Measurements from ENCODE around the gene OLFM1.
"Not testable (repeated sequence)": the region's sequence is repeated elsewhere in the genome, so short reads cannot be mapped to it uniquely, and the experiment has no call there.

The OLFM1 gene

GRCh38 chr9:135107581-135108235, 20.2 kb downstream of the OLFM1 start:
- no peak for DNase-seq (ENCODE audit: low read depth)

GRCh38 chr9:135108831-135109510, 21.5 kb downstream of the OLFM1 start:
- no peak for DNase-seq (ENCODE audit: low read depth)

GRCh38 chr9:135109650-135110049, 22.2 kb downstream of the OLFM1 start:
- no peak for DNase-seq (ENCODE audit: low read depth)

- DNase-seq (ENCODE audit: low read depth) = no peak
These were observed 22.9 kb downstream of the OLFM1 start for GRCh38 chr9:135110416-135110815.

- DNase-seq (ENCODE audit: low read depth) = not testable (repeated sequence)
These were observed 24.1 kb downstream of the OLFM1 start for GRCh38 chr9:135111600-135111999.

- DNase-seq (ENCODE audit: low read depth) = no peak
These were observed 28.9 kb downstream of the OLFM1 start for GRCh38 chr9:135116371-135116770.

GRCh38 chr9:135116881-135117280, 29.4 kb downstream of the OLFM1 start:
- DNase-seq (ENCODE audit: low read depth) = no peak

GRCh38 chr9:135117281-135117680, 29.8 kb downstream of the OLFM1 start:
- DNase-seq (ENCODE audit: low read depth) = no peak

GRCh38 chr9:135119496-135120064, 32.1 kb downstream of the OLFM1 start:
- no peak for DNase-seq (ENCODE audit: low read depth)

GRCh38 chr9:135120249-135120648, 32.8 kb downstream of the OLFM1 start:
- no peak for DNase-seq (ENCODE audit: low read depth)

- DNase-seq (ENCODE audit: low read depth) = no peak
These were observed 34.8 kb downstream of the OLFM1 start for GRCh38 chr9:135122316-135122715.

- no peak for DNase-seq (ENCODE audit: low read depth)
These were observed 35.8 kb downstream of the OLFM1 start for GRCh38 chr9:135123126-135123772.

- DNase-seq (ENCODE audit: low read depth) = no peak
These were observed 36.3 kb downstream of the OLFM1 start for GRCh38 chr9:135123773-135124134.

GRCh38 chr9:135126451-135127187, 39.2 kb downstream of the OLFM1 start:
- DNase-seq (ENCODE audit: low read depth) = peak; percentile 18

GRCh38 chr9:135127718-135128670, 40.5 kb downstream of the OLFM1 start:
- DNase-seq (ENCODE audit: low read depth) = no peak

- no peak for DNase-seq (ENCODE audit: low read depth)
These were observed 41.7 kb downstream of the OLFM1 start for GRCh38 chr9:135129137-135129695.

GRCh38 chr9:135130207-135130976, 42.9 kb downstream of the OLFM1 start:
- DNase-seq (ENCODE audit: low read depth) = no peak

GRCh38 chr9:135131488-135131887, 44.0 kb downstream of the OLFM1 start:
- no peak for DNase-seq (ENCODE audit: low read depth)

- DNase-seq (ENCODE audit: low read depth) = no peak
These were observed 44.5 kb downstream of the OLFM1 start for GRCh38 chr9:135132008-135132407.
